GM21390 (cell line): Measurements from ENCODE around the gene TRPM6.

Experiments used
- ATAC-seq: cut with Tn5 transposase; IDR thresholded peaks from one replicate; pipeline ENCODE4 v1.9.1; 2021; ENCODE audit not compliant: unreplicated experiment

TRPM6 gene

GRCh38 chr9:74724317-74724716 lies 163.4 kb downstream of the TRPM6 start:
- no peak for ATAC-seq

- no peak for ATAC-seq
Measured at GRCh38 chr9:74721696-74722660, 165.7 kb downstream of the TRPM6 start.

- no peak for ATAC-seq
Measured at GRCh38 chr9:74719306-74719705, 168.4 kb downstream of the TRPM6 start.

- no peak for ATAC-seq
Measured at GRCh38 chr9:74718709-74719108, 169.0 kb downstream of the TRPM6 start.

- no peak for ATAC-seq
Measured at GRCh38 chr9:74711341-74711740, 176.4 kb downstream of the TRPM6 start.

GRCh38 chr9:74697535-74697934 lies 190.2 kb downstream of the TRPM6 start:
- ATAC-seq, result no peak

GRCh38 chr9:74696520-74696919 lies 191.2 kb downstream of the TRPM6 start:
- peak; percentile 49 for ATAC-seq

GRCh38 chr9:74691058-74691457 lies 196.7 kb downstream of the TRPM6 start:
- ATAC-seq, result no peak

- no peak for ATAC-seq
Measured at GRCh38 chr9:74683322-74683721, 204.4 kb downstream of the TRPM6 start.

GRCh38 chr9:74681906-74682305 lies 205.8 kb downstream of the TRPM6 start:
- ATAC-seq, result no peak

- no peak for ATAC-seq
Measured at GRCh38 chr9:74674077-74674476, 213.6 kb downstream of the TRPM6 start.
